ENCODE results near the gene CSNK2A1. TPM values are rescaled to one million over a fixed set of nuclear protein-coding genes. Genes with fewer than 3 reads are reported as not detected.

The CSNK2A1 gene
- 100 to 1,000 TPM; 104 to 127 (median 117) TPM for total RNA-seq
- long read RNA-seq, donor 1, full-length matches to known transcripts, result 22 of 34 reads
- long read RNA-seq, donor 1, partial matches to known transcripts, result 3 of 34 reads
- long read RNA-seq, donor 1, other reads (novel, unspliced or antisense), result 9 of 34 reads
- long read RNA-seq, donor 2, full-length matches to known transcripts, result 22 of 34 reads
- long read RNA-seq, donor 2, partial matches to known transcripts, result 2 of 34 reads
- long read RNA-seq, donor 2, other reads (novel, unspliced or antisense), result 10 of 34 reads

- no peak for TF ChIP-seq CTCF (IDR thresholded peaks at IDR 0.05)
- DNase-seq (peak; percentile 96 to 98 (median 97)), ATAC-seq (peak; percentile 99)
- Histone ChIP-seq H3K4me1 (ENCODE audit: low read depth) (peaks cover 21% of the 10 kb centered on the region), H3K4me3 (peak within 1 kb of the TSS; percentile 66), H3K9me3 (no peaks in the 10 kb centered on the region), H3K36me3 (ENCODE audit: low read depth) (no peaks in the 10 kb centered on the region)
- intact Hi-C loops (cut with DNase I, micrococcal nuclease), result no loop called here
These were observed at the start of gene CSNK2A1 for GRCh38 chr20:543369-544152. TSS of gene CSNK2A1 (minus strand) at chr20:543790. CDS start at chr20:508551, 35,239 bp downstream.

GRCh38 chr20:592506-592905 lies 48.9 kb upstream of the CSNK2A1 start:
- no peaks in the 10 kb centered on the region for H3K4me1 ChIP-seq (ENCODE audit: low read depth)
- no peaks in the 10 kb centered on the region for H3K9me3 ChIP-seq
- intact Hi-C loops (cut with DNase I, micrococcal nuclease), result no loop called here
- no peak for ATAC-seq
- H3K36me3 ChIP-seq (ENCODE audit: low read depth), result no peaks in the 10 kb centered on the region
- no peak for TF ChIP-seq CTCF (IDR thresholded peaks at IDR 0.05)
- no peak for DNase-seq
- no peak overlapping the region for H3K4me3 ChIP-seq

DNA sequence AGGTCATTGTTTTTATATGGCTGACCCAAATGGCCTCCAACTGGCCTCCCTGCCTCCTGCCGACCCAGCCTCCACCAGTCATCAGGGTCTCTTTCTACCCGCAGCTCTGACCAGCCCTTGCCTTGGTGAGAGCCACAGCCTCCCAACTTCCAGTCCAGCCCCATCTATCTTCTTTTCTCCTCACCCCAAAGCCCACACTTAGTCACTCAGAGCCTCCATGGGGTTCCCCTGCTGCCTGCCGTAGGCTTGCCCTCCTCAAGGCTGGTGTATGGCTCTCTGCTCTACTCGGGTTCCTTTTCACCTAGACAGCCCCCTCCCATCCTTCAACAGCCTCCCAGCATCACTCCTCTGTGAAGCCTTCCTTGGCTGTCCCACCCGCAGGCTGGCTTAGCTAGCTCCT lies 48.4 kb upstream of the CSNK2A1 start:
- Histone ChIP-seq H3K4me3 (no peak overlapping the region), H3K36me3 (ENCODE audit: low read depth) (no peaks in the 10 kb centered on the region), H3K4me1 (ENCODE audit: low read depth) (no peaks in the 10 kb centered on the region), H3K9me3 (no peaks in the 10 kb centered on the region)
- DNase-seq, result no peak
- no peak for ATAC-seq
- intact Hi-C loops (cut with DNase I, micrococcal nuclease), result no loop called here
- no peak for TF ChIP-seq CTCF (IDR thresholded peaks at IDR 0.05)

GRCh38 chr20:588932-589672 lies 45.5 kb upstream of the CSNK2A1 start:
- intact Hi-C loops (cut with DNase I, micrococcal nuclease), result no loop called here
- no peak for DNase-seq

More at GRCh38 chr20:588932-589672, 45.5 kb upstream of the CSNK2A1 start:
- TF ChIP-seq CTCF (IDR thresholded peaks at IDR 0.05), result no peak
- ATAC-seq, result no peak
- H3K4me3 ChIP-seq, result no peak overlapping the region
- H3K36me3 ChIP-seq (ENCODE audit: low read depth), result no peaks in the 10 kb centered on the region
- no peaks in the 10 kb centered on the region for H3K4me1 ChIP-seq (ENCODE audit: low read depth)
- no peaks in the 10 kb centered on the region for H3K9me3 ChIP-seq
